DOHH2 (cell line): ENCODE measurements around the gene LAMB3.

Source experiments
- H3F3A ChIP-seq: fragments of 200-600 bp; sonication (generic), shearing (Covaris generic); 2 replicates; pipeline ENCODE4 v1.6.0; 2016; ENCODE audit warnings: antibody characterized with exemption, mild to moderate bottlenecking; ENCODE audit not compliant: control insufficient read depth, insufficient read depth
- H3K27ac ChIP-seq: fragments of 200-600 bp; sonication (generic); 2 replicates; pipeline ENCODE4 v1.5.1; 2014; ENCODE audit warnings: low read depth, mild to moderate bottlenecking, low read length, moderate library complexity
- H3K27me3 ChIP-seq: fragments of 200-600 bp; sonication (generic); 2 replicates; pipeline ENCODE4 v1.6.1; 2014; ENCODE audit warnings: mild to moderate bottlenecking, low read length, mixed read lengths; ENCODE audit not compliant: control insufficient read depth
- H3K36me3 ChIP-seq: fragments of 200-600 bp; sonication (generic); 2 replicates; pipeline ENCODE4 v1.6.1; 2014; ENCODE audit warnings: mild to moderate bottlenecking, low read length, moderate library complexity, mixed read lengths; ENCODE audit not compliant: control insufficient read depth
- H3K4me1 ChIP-seq: fragments of 200-600 bp; sonication (generic); 2 replicates; pipeline ENCODE4 v1.6.1; 2014; ENCODE audit warnings: mild to moderate bottlenecking, low read length, mixed read lengths; ENCODE audit not compliant: control insufficient read depth
- H3K4me2 ChIP-seq: fragments of 200-600 bp; sonication (generic); 2 replicates; pipeline ENCODE4 v1.6.0; 2014; ENCODE audit warnings: mild to moderate bottlenecking, low read length, moderate library complexity
- H3K4me3 ChIP-seq: fragments of 200-600 bp; sonication (generic); 2 replicates; pipeline ENCODE4 v1.5.1; 2014; ENCODE audit warnings: mild to moderate bottlenecking, low read length, mixed read lengths
- H3K79me2 ChIP-seq: fragments of 200-600 bp; sonication (generic); 2 replicates; pipeline ENCODE4 v1.6.1; 2014; ENCODE audit warnings: mild to moderate bottlenecking, low read length, mixed read lengths; ENCODE audit not compliant: control insufficient read depth
- H3K9me2 ChIP-seq: fragments of 200-600 bp; sonication (generic); replicated peaks from 2 replicates; pipeline ENCODE4 v1.6.1; 2014; ENCODE audit warnings: mild to moderate bottlenecking, low read length, mixed read lengths; ENCODE audit not compliant: control insufficient read depth
- H3K9me3 ChIP-seq: fragments of 200-600 bp; sonication (generic); 2 replicates; pipeline ENCODE4 v1.6.1; 2014; ENCODE audit warnings: antibody characterized with exemption, low read length, mixed read lengths; ENCODE audit not compliant: control insufficient read depth, insufficient read depth
- H4K20me1 ChIP-seq: fragments of 200-600 bp; sonication (generic); 2 replicates; pipeline ENCODE4 v1.6.0; 2014; ENCODE audit warnings: low read depth, mild to moderate bottlenecking, antibody characterized with exemption, low read length, moderate library complexity; ENCODE audit not compliant: control insufficient read depth, insufficient read depth
- CTCF ChIP-seq: fragments of 200-600 bp; sonication (generic); IDR thresholded peaks from one replicate; pipeline ENCODE4 v1.5.1; 2014; ENCODE audit warnings: antibody characterized with exemption, mild to moderate bottlenecking, low read depth, low read length; ENCODE audit not compliant: poor library complexity, severe bottlenecking
- EZH2phosphoT487 ChIP-seq: fragments of 200-600 bp; sonication (generic); IDR thresholded peaks from 2 replicates; pipeline ENCODE4 v1.6.1; 2017; ENCODE audit warnings: borderline replicate concordance, mild to moderate bottlenecking, antibody characterized with exemption, low read length, moderate library complexity, mixed read lengths

Gene LAMB3

GRCh38 chr1:209624558-209625549 lies 27.4 kb downstream of the LAMB3 start:
- Histone ChIP-seq H3K79me2 (no peaks in the 10 kb centered on the region), H3K9me3 (no peaks in the 10 kb centered on the region), H3K27me3 (no peaks in the 10 kb centered on the region), H3K4me1 (no peaks in the 10 kb centered on the region), H3K9me2 (no peaks in the 10 kb centered on the region), H3K4me3 (no peak overlapping the region), H4K20me1 (no peaks in the 10 kb centered on the region), H3K4me2 (no peak overlapping the region), H3F3A (no peaks in the 10 kb centered on the region), H3K27ac (no peak overlapping the region), H3K36me3 (no peaks in the 10 kb centered on the region)
- no peak for TF ChIP-seq EZH2phosphoT487
- TF ChIP-seq CTCF, result no peak

- no peaks in the 10 kb centered on the region for H3K4me1 ChIP-seq
- H4K20me1 ChIP-seq, result no peaks in the 10 kb centered on the region
- H3K79me2 ChIP-seq, result no peaks in the 10 kb centered on the region
- TF ChIP-seq EZH2phosphoT487 (no peak), CTCF (no peak)
- H3K9me3 ChIP-seq, result no peaks in the 10 kb centered on the region
- H3F3A ChIP-seq, result no peaks in the 10 kb centered on the region
- no peaks in the 10 kb centered on the region for H3K9me2 ChIP-seq
- H3K4me3 ChIP-seq, result no peak overlapping the region
- no peaks in the 10 kb centered on the region for H3K27me3 ChIP-seq
- no peak overlapping the region for H3K4me2 ChIP-seq
- no peak overlapping the region for H3K27ac ChIP-seq
- no peaks in the 10 kb centered on the region for H3K36me3 ChIP-seq
Measured at GRCh38 chr1:209622841-209623829, 29.1 kb downstream of the LAMB3 start.

- H3K4me3 ChIP-seq, result no peak overlapping the region
- no peak overlapping the region for H3K4me2 ChIP-seq
- no peaks in the 10 kb centered on the region for H4K20me1 ChIP-seq
- no peaks in the 10 kb centered on the region for H3K36me3 ChIP-seq
- no peaks in the 10 kb centered on the region for H3K9me2 ChIP-seq
- no peaks in the 10 kb centered on the region for H3K4me1 ChIP-seq
- no peaks in the 10 kb centered on the region for H3K27me3 ChIP-seq
- H3K9me3 ChIP-seq, result no peaks in the 10 kb centered on the region
- H3F3A ChIP-seq, result no peaks in the 10 kb centered on the region
- H3K27ac ChIP-seq, result no peak overlapping the region
- H3K79me2 ChIP-seq, result no peaks in the 10 kb centered on the region
- no peak for TF ChIP-seq EZH2phosphoT487
- TF ChIP-seq CTCF, result no peak
Measured at GRCh38 chr1:209621741-209622655, 30.2 kb downstream of the LAMB3 start.
